ENCODE measurements around the gene EPB41L1.

EPB41L1 gene

DNA sequence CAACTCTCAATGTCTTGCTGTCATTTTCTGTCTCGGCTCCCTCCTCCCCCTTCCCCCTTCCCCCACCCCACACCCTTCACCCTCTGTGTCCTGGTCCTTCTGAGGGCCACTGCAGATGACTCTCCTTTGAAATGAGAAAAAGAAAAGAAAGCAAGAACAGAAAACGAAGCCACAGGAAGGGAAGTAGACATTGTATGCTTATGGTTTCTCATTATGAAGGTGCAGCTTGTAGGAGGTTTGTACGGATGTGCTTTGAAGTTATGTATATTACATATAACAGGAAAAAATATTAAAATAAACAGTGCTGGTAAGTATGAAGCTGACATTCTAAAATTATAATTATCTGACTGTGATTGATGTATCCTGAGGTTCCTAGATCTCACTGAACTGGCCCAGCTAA, 75.5 kb downstream of the EPB41L1 start:
- no peak for DNase-seq (ENCODE audit: low spot score)

DNA sequence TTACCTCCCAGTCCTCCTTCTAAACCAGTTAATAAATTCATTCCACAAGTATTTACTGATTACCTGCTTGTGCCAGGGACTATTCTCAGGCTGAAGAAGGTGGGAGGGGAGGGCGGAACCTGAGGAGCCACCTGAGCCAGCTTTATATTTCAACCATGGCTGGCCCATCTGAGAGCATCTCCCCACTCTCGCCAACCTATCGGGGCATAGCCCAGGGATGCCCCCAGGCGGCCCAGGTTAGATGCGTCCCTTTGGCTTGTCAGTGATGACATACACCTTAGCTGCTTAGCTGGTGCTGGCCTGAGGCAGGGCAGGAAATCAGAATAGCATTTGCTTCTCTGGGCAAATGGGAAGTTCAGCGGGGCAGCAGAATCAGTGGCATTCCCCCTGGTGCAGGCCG, 76.8 kb downstream of the EPB41L1 start:
- DNase-seq (ENCODE audit: low spot score): no peak

DNA sequence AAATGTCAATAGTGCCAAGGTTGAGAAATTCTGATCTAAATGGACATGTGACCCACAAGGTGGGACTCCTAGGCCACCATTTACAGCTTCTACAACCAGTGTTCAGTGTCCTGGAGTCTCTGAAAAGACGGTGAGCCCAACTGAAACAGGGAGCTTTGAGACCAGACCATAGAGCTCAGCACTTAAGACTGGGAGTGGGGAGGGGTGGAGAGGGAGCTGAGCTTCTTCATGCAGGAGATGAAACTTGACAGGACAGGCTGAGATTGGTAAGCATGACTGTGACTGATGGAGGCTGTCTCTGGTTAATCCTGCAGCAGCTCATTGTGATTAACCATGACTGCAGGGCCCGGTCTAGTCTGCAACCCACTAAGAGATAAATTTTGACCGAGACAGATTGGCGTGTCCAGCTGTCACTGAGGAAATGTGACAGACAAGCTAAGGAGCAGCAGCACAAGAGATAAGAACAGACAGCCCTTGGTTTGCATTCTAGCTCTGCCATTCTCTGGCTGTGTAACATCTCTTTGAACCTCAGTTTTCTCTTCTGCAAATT, 80.3 kb downstream of the EPB41L1 start:
- no peak for DNase-seq (ENCODE audit: low spot score)

DNA sequence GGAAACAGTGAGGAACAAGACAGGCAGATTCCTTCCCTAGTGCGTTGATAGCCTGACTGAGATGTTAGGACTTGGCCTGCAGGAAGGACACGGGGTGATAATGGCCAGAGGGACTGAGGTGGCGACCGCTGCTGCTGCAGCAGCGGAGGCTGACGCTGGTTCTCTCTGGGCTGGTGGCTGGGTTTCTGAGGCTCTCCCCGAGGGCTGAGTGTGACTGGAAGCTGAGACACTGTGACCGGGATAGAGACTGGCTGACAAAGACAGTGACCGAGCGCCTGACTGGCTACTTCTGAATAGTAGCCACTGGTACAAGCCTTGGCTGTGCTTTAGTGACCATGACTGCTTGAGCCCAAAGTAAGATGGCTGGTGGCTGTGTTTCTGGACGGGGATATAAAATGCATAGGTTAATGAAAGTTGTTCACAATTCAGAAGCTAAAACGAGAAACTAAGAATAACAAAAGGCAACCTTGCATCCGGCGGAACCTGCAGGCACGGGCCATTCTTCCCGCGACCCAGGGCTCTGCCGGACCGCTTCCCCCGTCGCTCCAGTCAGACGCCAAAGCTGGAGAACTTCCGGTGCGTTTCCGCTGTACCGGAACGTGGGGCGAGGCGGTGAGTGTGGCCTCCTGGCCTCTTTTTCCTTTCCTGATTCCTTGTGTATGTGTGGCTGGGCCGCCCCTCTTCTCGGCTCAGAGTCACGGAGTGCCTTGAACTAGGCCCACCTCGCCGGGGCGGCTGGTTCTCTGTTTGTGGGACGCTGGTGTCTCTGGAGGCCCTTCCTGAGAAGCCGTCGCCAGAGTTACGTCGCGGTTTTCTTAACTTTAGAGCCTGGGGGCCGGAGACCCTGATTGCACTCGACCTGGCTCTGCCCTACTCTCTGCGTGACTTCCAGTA, 81.6 kb downstream of the EPB41L1 start, which contains the start of gene AAR2:
AAR2 (plus strand) TSS at position 587 of the 894 bp plus-strand sequence. CDS start 3,391 bp downstream, outside the sequence.
- peak; percentile 52 for DNase-seq (ENCODE audit: low spot score)

DNA sequence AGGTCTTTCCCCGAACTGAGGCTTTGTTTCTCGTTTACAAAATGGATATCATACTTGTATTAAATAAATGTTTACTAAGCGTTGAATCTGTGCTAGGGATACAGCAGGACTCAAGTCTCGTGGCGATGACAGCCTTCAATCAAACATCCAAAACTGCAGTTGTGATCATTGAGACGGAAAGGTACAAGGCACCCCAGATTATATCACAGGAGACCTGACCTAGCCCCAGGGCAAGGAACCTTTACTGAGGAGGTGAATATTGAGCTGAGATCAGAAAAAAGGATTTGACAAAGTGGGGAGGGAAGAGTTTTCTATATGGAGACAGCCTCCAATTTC, 82.2 kb downstream of the EPB41L1 start:
- DNase-seq (ENCODE audit: low spot score): peak; percentile 6

DNA sequence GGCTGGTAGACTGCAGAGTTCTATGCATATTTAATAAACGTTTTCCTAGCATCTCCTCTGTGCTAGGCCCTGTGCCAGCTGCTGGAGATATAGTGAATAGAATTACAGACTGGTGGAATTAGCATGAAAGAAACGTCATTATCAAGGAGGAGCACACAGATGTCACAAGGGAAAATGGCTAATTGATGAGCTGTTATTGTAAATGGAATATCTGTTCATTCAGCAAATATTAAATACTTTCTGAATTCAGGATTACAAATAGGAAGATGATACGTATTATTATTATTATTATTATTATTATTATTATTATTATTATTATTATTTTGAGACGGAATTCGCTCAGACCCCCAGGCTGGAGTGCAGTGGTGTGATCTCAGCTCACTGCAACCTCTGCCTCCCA, 82.9 kb downstream of the EPB41L1 start:
- no peak for DNase-seq (ENCODE audit: low spot score)

DNA sequence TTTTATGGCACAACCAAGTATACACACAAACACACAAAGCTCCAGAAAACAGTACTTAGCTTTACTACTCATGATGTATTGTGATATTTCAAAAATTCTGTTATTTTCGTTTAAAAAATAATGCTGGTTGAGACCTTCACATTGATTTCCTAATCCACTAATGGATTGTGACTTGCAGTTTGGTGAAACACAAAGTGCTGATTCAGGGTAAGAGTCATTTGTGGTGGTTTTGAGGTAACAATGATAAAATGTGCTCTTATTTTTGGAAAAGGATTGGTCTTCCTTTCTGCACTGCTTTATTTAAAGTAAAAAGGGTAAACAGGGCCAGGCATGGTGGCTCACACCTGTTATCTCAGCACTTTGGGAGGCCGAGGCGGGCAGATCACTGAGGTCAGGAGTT, 83.6 kb downstream of the EPB41L1 start:
- no peak for DNase-seq (ENCODE audit: low spot score)

DNA sequence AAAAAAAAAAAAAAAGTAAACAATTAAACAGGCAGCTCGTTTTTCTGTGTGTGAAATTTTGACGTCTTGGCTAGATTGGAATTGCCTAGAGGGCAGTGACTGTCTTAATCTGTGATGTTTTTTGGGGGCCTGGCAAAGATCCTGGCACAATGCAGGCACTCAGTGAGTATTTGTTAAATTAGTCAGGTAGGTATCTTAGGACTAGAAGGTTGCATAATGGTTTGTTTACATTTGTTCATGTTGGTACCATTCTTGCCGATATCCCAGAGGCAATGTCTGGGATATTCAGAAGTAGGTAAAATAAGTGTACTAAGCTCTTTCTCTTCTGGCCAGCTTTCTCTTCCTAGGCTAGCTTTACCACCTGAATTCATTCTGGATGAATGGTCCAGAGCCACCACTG, 84.2 kb downstream of the EPB41L1 start:
- no peak for DNase-seq (ENCODE audit: low spot score)

DNA sequence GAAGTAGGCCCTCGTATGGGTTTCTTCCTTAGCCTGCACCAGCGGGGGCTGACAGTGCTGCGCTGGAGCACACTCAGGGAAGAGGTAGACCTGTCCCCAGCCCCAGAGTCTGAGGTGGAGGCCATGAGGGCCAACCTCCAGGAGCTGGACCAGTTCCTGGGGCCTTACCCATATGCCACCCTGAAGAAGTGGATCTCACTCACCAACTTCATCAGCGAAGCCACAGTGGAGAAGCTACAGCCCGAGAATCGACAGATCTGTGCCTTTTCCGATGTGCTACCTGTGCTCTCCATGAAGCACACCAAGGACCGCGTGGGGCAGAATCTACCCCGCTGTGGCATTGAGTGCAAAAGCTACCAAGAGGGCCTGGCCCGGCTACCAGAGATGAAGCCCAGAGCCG, 85.5 kb downstream of the EPB41L1 start:
- DNase-seq (ENCODE audit: low spot score): no peak

DNA sequence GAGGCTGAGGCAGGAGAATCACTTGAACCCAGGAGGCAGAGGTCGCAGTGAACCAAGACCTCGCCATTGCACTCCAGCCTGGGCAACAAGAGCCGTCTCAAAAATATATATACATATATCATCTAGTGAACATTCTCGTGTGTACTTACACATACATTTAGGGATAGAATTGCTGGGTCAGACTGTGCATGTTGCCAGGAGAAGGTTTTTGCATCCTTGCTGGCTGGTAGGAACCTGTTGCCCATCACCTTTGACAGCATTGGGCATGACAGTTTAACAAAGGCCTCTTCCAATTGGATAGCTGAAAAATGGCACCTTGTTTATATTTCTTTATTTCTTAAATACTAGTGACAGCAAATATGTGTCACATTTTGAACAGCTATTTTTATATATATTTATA, 87.1 kb downstream of the EPB41L1 start:
- DNase-seq (ENCODE audit: low spot score): no peak

DNA sequence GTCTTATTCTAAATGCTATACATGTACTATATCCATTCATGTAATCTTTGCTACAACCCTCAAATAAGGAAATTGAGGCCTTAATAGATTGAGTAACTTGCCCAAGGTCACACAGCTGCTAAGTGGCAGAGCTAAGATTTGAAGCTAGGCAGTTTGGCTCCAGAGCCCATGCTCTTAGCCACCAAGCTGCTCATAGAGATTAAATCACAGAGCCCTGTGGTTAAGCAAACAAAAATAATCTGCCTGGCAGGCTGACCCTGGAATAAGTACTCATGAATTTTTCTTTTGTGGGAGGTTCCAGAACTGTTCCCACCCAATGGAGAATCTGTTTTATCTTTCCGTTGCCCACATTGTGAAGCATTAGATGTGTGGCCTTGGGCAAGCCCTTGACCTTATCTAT, 89.2 kb downstream of the EPB41L1 start:
- DNase-seq (ENCODE audit: low spot score): no peak

DNA sequence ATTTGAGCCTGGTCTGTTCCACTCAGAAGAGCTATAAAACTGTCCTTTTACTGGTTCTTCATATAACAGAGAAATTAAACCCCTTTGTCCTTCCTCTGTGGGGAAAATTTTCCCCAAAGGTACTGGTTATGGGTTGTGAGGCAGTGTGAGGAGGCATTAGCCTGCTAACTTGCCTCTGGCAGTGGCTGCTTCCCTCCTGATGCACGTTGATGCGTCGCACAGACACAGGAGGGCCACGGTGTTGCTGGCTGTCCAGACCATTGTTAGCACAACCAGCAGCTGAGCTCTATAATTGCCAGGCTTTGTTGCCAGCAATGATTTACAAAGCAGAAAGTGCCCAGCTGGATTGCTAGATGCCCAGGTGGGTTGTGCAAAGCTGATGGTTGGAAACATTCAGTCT, 91.9 kb downstream of the EPB41L1 start:
- no peak for DNase-seq (ENCODE audit: low spot score)

DNA sequence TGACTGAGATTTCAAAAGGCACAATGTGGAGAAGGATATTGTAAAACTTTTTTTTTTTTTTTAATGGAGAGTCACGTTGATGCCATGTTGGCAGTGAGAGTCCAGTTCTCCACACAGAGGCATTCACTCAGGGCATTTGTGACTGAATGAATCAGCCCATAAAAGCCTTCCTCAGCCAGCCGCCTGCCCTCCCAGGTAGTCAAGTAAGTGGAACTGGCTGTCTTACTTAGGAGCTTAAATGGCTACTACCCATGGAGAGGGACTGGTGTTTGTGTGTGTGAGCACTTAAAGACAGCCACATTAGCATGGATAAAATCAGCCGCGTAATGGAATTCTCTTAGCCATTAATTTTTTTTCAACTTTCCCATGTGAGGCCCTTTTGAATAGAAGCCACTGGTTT, 94.3 kb downstream of the EPB41L1 start:
- no peak for DNase-seq (ENCODE audit: low spot score)

DNA sequence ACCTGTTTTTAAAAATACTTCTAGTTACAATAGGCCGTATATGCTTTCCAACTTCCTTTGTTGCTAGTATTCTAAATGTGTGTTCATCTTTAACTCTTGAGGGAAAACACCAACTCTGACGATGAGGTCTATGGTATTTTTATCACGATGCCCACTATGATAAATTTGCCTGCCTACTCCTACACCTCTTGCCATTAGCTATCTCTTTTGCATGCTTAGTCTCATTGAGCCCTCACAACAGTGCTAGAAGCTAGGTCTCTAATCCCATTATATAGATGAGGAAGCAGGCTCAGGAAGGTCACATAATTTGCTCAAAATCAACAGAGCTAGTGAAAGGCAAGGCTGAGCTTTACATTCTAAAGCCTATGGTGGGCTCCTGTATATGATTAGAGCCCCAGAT, 94.9 kb downstream of the EPB41L1 start:
- no peak for DNase-seq (ENCODE audit: low spot score)

DNA sequence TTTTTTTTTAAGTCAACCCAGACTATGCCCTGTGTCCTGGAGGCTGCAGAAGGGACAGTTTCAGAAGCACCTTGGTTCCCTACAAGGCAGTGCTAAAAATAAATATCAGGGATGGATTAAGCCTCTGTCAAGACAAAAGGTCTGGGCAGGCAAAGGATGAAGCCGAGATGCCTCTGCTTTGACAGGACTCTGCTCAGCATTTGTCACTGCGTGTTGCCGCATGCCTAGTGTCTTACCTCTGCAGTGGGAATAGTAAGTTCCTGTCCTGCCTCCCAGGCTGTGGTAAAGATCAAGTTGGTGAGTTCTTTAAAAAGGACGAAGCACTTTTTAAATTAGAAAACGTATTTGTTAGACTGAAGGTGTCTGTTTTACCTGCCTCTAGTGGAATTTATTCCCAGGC, 96.9 kb downstream of the EPB41L1 start:
- DNase-seq (ENCODE audit: low spot score): no peak

DNA sequence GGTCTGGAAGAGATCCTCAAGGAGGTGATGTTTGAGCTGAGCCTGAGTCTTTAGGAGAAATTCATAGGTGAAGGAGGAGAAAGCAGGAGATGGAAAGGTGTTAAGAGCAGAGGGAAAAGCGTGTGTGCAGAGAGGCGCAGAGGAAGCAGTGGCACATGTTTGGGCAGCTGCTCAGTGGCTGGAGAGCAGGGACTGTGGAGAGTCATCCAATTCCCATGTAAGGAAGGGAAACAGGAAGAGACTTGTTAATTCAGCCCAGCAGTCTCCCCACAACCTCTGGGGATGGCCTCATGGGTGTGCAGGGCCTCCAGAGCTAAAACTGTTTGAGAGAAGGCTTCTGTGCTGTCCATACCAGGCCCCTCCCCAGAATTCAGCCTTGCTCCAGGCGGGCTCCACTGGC, 98.0 kb downstream of the EPB41L1 start:
- no peak for DNase-seq (ENCODE audit: low spot score)

DNA sequence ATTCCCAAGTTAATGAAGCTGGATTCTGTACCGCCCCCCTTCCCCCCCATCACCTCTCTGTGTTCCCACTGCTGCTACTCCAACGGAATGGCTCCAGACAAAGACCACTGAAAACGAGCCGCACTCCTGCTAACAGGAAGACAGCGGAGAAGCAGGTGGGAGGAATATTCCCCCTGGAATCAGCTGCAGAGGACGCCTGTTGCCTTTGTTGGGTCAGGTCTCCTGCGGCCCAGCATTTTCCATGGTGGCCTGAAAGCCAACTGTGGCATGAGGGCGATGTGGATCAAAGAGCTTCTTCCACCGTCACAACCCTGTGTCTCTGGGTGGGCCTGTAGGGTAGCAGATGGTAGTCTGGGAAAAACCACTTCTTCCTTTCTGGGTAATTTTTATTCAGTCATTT, 98.5 kb downstream of the EPB41L1 start:
- no peak for DNase-seq (ENCODE audit: low spot score)

DNA sequence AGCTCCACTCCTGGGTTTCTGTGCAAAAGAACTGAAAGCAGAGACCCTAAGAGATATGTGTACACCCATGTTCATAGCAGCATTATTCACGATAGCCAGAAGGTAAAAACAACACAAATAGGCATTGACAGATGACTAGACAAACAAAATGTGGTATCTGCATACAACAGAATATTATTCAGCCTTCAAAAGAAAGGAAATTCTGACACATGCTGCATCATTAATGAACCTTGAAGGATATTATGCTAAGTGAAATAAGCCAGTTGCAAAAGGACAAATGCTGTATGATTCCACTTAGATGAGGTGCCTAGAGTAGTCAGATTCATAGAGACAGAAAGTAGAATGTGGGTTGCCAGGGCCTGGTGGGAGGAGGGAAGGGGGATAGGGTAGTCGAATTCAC, 99.5 kb downstream of the EPB41L1 start:
- DNase-seq (ENCODE audit: low spot score): no peak

DNA sequence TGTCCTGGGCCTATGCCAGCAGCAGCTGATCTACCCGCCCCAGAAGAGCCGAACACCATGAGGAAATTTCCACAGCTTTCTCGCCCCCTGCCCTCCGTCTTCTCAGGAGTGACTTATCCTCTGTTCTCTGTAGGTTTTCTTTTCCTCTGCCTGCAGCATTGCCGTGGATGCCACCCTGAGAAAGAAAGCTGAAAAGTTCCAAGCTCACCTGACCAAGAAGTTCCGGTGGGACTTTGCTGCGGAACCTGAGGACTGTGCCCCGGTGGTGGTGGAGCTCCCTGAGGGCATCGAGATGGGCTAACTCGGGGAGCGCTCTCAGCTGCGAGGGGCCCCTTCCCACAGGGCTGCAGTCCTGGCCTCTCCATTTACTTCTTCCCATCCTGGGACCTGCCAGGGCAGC, 100.9 kb downstream of the EPB41L1 start:
- DNase-seq (ENCODE audit: low spot score): no peak

DNA sequence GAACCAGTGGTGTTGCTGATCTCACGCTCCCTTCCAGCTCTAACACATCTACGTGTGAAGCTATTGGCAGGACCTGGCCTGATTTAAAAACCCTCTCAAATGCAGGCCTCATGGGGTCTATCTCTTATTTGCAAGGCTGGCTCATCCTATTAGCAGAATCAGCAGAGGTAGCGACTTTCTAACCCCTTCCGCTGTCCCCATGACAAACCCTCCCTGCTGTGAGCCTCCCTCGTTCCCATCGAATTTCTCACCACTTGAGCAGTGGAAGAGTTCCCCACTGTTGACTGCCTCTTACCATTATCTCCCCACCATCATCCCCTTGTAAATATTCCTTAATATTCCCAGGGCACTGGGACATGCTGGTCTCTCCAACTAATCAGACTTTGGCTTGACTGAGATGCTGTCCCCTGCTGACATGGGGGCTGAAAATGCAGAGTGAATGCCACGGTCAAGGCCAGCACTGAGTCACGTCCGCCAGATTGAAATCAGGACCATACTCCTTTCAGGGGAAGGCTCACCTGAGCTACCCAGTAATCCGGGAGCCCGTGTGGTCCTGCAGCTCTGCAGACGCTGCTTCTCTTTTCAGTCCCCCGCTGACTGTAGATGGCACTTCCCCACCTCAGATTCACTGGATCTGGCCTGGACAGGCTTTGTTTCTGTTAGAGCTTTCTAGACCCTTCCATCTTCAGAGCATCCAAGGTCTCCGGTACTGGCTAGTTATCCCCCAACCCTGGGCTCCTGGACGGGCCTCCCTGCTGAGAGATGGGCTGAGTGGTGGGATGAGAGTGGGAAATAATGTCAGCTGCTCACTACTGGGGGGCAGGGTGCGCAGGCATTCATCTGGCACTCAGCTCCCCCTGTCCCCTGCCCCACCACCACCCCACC, 104.9 kb downstream of the EPB41L1 start:
- no peak for DNase-seq (ENCODE audit: low spot score)

DNA sequence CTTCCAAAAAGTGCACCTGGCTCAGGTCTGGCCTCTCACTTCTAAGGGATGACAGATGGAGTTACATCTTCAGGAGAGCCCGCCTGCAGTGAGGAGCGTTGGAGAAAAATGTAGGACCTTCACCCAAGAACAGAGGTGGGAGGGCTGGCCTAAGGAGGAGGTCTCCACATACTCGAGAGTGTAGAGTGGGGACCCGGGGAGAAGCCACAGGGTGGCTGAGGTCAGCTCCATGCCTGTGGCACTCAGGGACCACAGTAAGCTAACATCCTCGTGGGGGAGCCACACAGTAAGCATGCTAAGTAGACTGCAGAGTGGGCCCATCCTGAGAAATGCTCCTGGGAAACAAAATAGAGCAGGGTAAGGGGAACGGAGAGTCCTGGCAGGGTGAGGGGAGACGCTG, 105.8 kb downstream of the EPB41L1 start:
- no peak for DNase-seq (ENCODE audit: low spot score)

DNA sequence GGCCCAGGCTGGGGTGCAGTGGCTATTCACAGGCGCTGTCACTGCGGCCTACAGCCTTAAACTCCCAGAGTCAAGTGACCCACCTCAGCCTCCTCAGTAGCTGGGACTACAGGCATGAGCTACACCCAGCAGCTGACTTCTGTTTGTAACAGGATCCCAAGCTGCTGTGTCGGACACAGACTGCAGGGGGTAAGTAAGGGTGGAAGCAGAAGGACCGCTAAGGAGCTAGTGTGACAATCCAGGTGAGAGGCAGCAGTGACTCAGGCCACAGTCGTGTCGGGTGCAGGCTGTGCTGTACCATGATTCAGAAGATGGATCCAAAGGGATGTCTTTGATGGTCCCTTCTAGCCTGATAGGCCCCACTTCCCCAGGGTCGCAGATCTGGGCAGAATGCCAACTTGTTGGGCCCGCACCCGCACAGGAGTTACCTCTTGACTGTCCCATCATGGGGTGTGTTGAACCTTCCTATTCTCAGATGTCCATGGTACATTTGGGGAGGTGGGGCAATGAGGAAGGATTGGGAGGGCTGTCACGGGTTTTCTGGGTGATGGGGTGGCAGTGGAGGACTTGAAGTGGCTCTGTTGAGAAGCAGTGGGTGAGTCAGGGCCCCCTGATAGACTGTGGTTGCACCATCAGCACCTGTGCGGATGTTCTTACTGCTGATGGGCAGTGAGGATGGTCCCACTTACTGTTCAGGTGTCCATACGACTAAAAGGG, 107.0 kb downstream of the EPB41L1 start:
- no peak for DNase-seq (ENCODE audit: low spot score)

Measured in hematopoietic multipotent progenitor cell treated with erythropoietin and hydrocortisone succinate and interleukin-3 and kit ligand, for 17 days (in vitro differentiated cells).